GM10266 (cell line): Measurements from ENCODE around the gene LONP2.

ENCODE experiments used
- DNase-seq: peaks from one replicate; pipeline ENCODE4 v3.0.0; 2012; ENCODE audit errors: extremely low spot score
- CTCF ChIP-seq: IDR thresholded peaks from 2 replicates; pipeline ENCODE4 v1.5.1; 2012; ENCODE audit warnings: mild to moderate bottlenecking, low read depth; ENCODE audit not compliant: control insufficient read depth, insufficient read depth; ENCODE audit errors: missing control alignments

Gene LONP2

GRCh38 chr16:48361540-48362144, 117.5 kb downstream of the LONP2 start:
- TF ChIP-seq CTCF: no peak
- DNase-seq: no peak

GRCh38 chr16:48365025-48365600, 121.0 kb downstream of the LONP2 start:
- TF ChIP-seq CTCF: no peak
- DNase-seq: no peak

GRCh38 chr16:48365601-48366164, 121.6 kb downstream of the LONP2 start:
- TF ChIP-seq CTCF: no peak
- peak; percentile 83 for DNase-seq

DNA sequence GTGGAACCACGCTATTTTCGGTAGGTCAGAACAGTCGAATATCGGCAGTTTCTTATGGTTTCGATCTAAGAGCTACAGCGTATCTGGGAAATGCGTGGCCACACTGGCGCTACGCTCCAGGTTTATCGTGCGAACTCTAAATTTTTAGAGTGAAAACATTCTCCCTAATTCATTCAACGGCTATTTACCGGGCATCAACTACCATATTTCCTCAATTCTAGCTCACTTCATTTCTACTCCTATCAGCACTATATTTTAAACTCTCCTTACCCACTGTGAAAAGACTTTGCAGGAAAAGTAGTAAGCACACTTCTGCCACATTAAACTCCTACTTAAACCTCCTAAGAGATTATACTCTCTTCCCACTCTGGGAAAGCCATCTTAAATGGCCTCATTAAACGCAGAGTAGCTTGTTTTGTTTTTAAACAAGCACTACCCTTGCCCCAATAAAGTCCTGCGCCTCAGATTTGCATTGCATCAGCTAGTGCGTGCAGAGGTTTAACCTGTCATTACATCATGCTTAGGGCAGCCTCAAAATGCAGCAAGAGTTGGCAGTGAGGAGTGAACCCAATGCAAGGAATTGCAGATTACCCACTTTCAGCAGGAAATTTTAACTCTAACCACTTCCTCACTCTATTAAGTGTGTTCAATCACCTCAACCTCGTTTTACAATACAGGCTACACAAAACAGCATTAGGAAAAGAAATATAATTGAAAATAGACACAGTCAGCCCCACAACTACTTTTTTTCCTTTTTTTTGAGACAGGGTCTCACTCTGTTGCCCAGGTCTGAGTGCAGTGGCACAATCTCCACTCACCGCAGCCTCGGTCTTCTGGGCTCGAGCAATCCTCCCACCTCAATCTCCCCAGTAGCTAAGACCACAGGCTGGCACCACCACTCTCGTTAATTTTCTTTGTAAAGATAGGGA, 122.3 kb downstream of the LONP2 start:
- no peak for TF ChIP-seq CTCF
- peak; percentile 68 for DNase-seq

GRCh38 chr16:48367441-48368049, 123.4 kb downstream of the LONP2 start:
- no peak for DNase-seq

DNA sequence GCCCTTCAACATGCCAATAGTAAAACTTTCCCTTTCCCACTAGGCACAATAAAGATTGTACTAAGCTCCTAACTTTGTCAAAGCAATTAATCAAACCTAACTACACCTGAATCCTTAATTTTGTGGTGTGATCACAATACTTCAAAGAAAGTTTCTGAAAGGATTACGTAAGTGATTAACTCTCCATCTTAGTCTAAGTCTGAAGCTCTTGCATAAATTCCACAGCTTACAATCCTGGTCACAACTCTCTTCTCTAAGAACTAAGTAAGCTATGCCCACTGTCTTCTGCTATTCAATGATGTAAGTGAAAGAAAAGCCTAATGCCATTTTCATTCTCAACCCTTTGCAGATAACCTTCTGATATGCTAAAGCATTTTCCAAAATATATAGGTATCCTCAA, 125.7 kb downstream of the LONP2 start:
- no peak for TF ChIP-seq CTCF
- no peak for DNase-seq

More at GRCh38 chr16:48367441-48368049, 123.4 kb downstream of the LONP2 start:
- TF ChIP-seq CTCF: no peak
